Mesendoderm (in vitro differentiated cells): Measurements from ENCODE around the gene RHBDD2.
"Not testable (repeated sequence)": the region's sequence is repeated elsewhere in the genome, so short reads cannot be mapped to it uniquely, and the experiment has no call there.

Source experiments
- DNase-seq: peaks from one replicate; pipeline ENCODE4 v3.0.0; 2013
- H2AK5ac ChIP-seq: 2 replicates; pipeline ENCODE4 v1.6.1; 2013; ENCODE audit warnings: low read length, inconsistent platforms
- H2BK120ac ChIP-seq: 2 replicates; pipeline ENCODE4 v1.6.1; 2013; ENCODE audit warnings: low read depth, mild to moderate bottlenecking, low read length, moderate library complexity, mixed read lengths
- H2BK15ac ChIP-seq: replicated peaks from 2 replicates; pipeline ENCODE4 v1.6.1; 2013; ENCODE audit warnings: low read depth, mild to moderate bottlenecking, moderate library complexity
- H2BK5ac ChIP-seq: 2 replicates; pipeline ENCODE4 v1.6.1; 2013; ENCODE audit warnings: low read length, inconsistent platforms
- H3K18ac ChIP-seq: 2 replicates; pipeline ENCODE4 v1.6.1; 2013; ENCODE audit warnings: mild to moderate bottlenecking, low read length, mixed read lengths
- H3K23ac ChIP-seq: one replicate; pipeline ENCODE4 v1.6.1; 2013; ENCODE audit warnings: low read length
- H3K27ac ChIP-seq: 2 replicates; pipeline ENCODE4 v1.5.1; 2013; ENCODE audit warnings: low read depth, mild to moderate bottlenecking, inconsistent platforms, low read length, moderate library complexity
- H3K27me3 ChIP-seq: 2 replicates; pipeline ENCODE4 v1.6.1; 2013; ENCODE audit warnings: low read length, control low read depth, mild to moderate bottlenecking, inconsistent platforms; ENCODE audit not compliant: insufficient read depth, poor library complexity
- H3K36me3 ChIP-seq: 2 replicates; pipeline ENCODE4 v1.6.1; 2013; ENCODE audit warnings: low read length, inconsistent platforms; ENCODE audit not compliant: control insufficient read depth, insufficient read depth
- H3K4ac ChIP-seq: one replicate; pipeline ENCODE4 v1.6.1; 2013; ENCODE audit warnings: low read depth, mild to moderate bottlenecking, low read length, moderate library complexity
- H3K4me1 ChIP-seq: 2 replicates; pipeline ENCODE4 v1.6.1; 2013; ENCODE audit warnings: low read depth, low read length, inconsistent platforms; ENCODE audit not compliant: control insufficient read depth
- H3K4me2 ChIP-seq: 2 replicates; pipeline ENCODE4 v1.6.1; 2013; ENCODE audit warnings: low read length
- H3K4me3 ChIP-seq: 2 replicates; pipeline ENCODE4 v1.5.1; 2013; ENCODE audit warnings: mild to moderate bottlenecking, low read length
- H3K56ac ChIP-seq: one replicate; pipeline ENCODE4 v1.6.1; 2013; ENCODE audit warnings: low read length
- H3K79me1 ChIP-seq: 2 replicates; pipeline ENCODE4 v1.6.1; 2013; ENCODE audit warnings: low read length, inconsistent platforms
- H3K79me2 ChIP-seq: 2 replicates; pipeline ENCODE4 v1.6.1; 2013; ENCODE audit warnings: mild to moderate bottlenecking, low read length; ENCODE audit not compliant: control insufficient read depth, insufficient read depth
- H3K9ac ChIP-seq: 2 replicates; pipeline ENCODE4 v1.6.1; 2013; ENCODE audit warnings: low read length, inconsistent platforms
- H4K5ac ChIP-seq: one replicate; pipeline ENCODE4 v1.6.1; 2013; ENCODE audit warnings: low read length
- H4K8ac ChIP-seq: one replicate; pipeline ENCODE4 v1.6.1; 2013; ENCODE audit warnings: low read depth, mild to moderate bottlenecking, control low read depth, low read length, moderate library complexity
- WGBS: extraction: QIAGEN DNeasy Blood & Tissue Kit; methylation state at CpG from one replicate; pipeline ENCODE4 v1.1.7; 2013; ENCODE audit warnings: low lambda C conversion rate, missing lambda C conversion rate; ENCODE audit not compliant: insufficient coverage; ENCODE audit errors: extremely low coverage; 5-methylcytosine and 5-hydroxymethylcytosine counted together

The RHBDD2 gene

GRCh38 chr7:75906991-75907667 lies 28.3 kb downstream of the RHBDD2 start:
- no peak overlapping the region for H3K23ac ChIP-seq
- H3K56ac ChIP-seq, result no peak overlapping the region
- no peak overlapping the region for H3K27ac ChIP-seq
- no CpG with 5 or more reads among the region's 10 CpGs for WGBS
- H2BK5ac ChIP-seq, result no peak overlapping the region
- H3K27me3 ChIP-seq, result no peaks in the 10 kb centered on the region
- H2BK120ac ChIP-seq, result no peak overlapping the region
- H4K5ac ChIP-seq, result no peak overlapping the region
- no peak overlapping the region for H3K9ac ChIP-seq
- no peak overlapping the region for H2BK15ac ChIP-seq
- no peak overlapping the region for H3K4me2 ChIP-seq
- DNase-seq, result no peak
- H3K4ac ChIP-seq, result no peak overlapping the region
- H3K18ac ChIP-seq, result no peak overlapping the region
- no peaks in the 10 kb centered on the region for H3K4me1 ChIP-seq
- H2AK5ac ChIP-seq, result no peak overlapping the region
- no peak overlapping the region for H3K4me3 ChIP-seq
- H4K8ac ChIP-seq, result no peak overlapping the region
- H3K79me2 ChIP-seq, result no peaks in the 10 kb centered on the region
- H3K79me1 ChIP-seq, result no peaks in the 10 kb centered on the region
- H3K36me3 ChIP-seq, result no peaks in the 10 kb centered on the region

- not testable (repeated sequence) for H2BK120ac ChIP-seq, H4K8ac ChIP-seq, H3K23ac ChIP-seq, H3K79me2 ChIP-seq, H3K79me1 ChIP-seq, H3K4ac ChIP-seq, DNase-seq, H3K4me2 ChIP-seq, H3K56ac ChIP-seq, H3K9ac ChIP-seq, H3K36me3 ChIP-seq, H2BK5ac ChIP-seq, H3K4me1 ChIP-seq, H3K27ac ChIP-seq, H3K27me3 ChIP-seq, H2BK15ac ChIP-seq, H2AK5ac ChIP-seq, H3K18ac ChIP-seq, H4K5ac ChIP-seq, H3K4me3 ChIP-seq
- WGBS, result no CpG with 5 or more reads among the region's 9 CpGs
Measured at GRCh38 chr7:75907668-75908039, 28.8 kb downstream of the RHBDD2 start.

- H2BK15ac ChIP-seq, result no peak overlapping the region
- no peak overlapping the region for H4K5ac ChIP-seq
- no CpG with 5 or more reads among the region's 5 CpGs for WGBS
Measured at GRCh38 chr7:75909521-75910132, 30.8 kb downstream of the RHBDD2 start.

GRCh38 chr7:75911186-75911585 lies 32.4 kb downstream of the RHBDD2 start:
- no CpG with 5 or more reads among the region's 12 CpGs for WGBS
- H4K5ac ChIP-seq, H3K9ac ChIP-seq, H3K56ac ChIP-seq, H3K4ac ChIP-seq, H2BK120ac ChIP-seq, H4K8ac ChIP-seq, H3K4me1 ChIP-seq, H3K27me3 ChIP-seq, H3K4me3 ChIP-seq, H3K18ac ChIP-seq, H3K23ac ChIP-seq, DNase-seq, H3K79me2 ChIP-seq, H2AK5ac ChIP-seq, H3K27ac ChIP-seq, H3K36me3 ChIP-seq, H3K79me1 ChIP-seq, H2BK15ac ChIP-seq, H3K4me2 ChIP-seq, H2BK5ac ChIP-seq: not testable (repeated sequence)

More at GRCh38 chr7:75909521-75910132, 30.8 kb downstream of the RHBDD2 start:
- H3K27ac ChIP-seq, result no peak overlapping the region
- H3K23ac ChIP-seq, result no peak overlapping the region
- no peak overlapping the region for H4K8ac ChIP-seq
- DNase-seq, result no peak
- H2BK5ac ChIP-seq, result no peak overlapping the region
- no peak overlapping the region for H3K4ac ChIP-seq
- H2AK5ac ChIP-seq, result no peak overlapping the region
- H3K56ac ChIP-seq, result no peak overlapping the region
- H3K4me2 ChIP-seq, result no peak overlapping the region
- H3K4me3 ChIP-seq, result no peak overlapping the region
- no peaks in the 10 kb centered on the region for H3K36me3 ChIP-seq
- H3K4me1 ChIP-seq, result peaks cover 2% of the 10 kb centered on the region
- H3K18ac ChIP-seq, result no peak overlapping the region
- no peaks in the 10 kb centered on the region for H3K79me2 ChIP-seq
- H3K27me3 ChIP-seq, result no peaks in the 10 kb centered on the region
- no peak overlapping the region for H2BK120ac ChIP-seq
- H3K79me1 ChIP-seq, result no peaks in the 10 kb centered on the region
- no peak overlapping the region for H3K9ac ChIP-seq

GRCh38 chr7:75913437-75913836 lies 34.6 kb downstream of the RHBDD2 start:
- no peak overlapping the region for H4K5ac ChIP-seq
- peaks cover 8% of the 10 kb centered on the region for H3K4me1 ChIP-seq
- WGBS, result no CpG with 5 or more reads among the region's 6 CpGs
- H2BK120ac ChIP-seq, result no peak overlapping the region
- no peaks in the 10 kb centered on the region for H3K36me3 ChIP-seq
- no peak overlapping the region for H3K4me2 ChIP-seq
- H2AK5ac ChIP-seq, result no peak overlapping the region
- peaks cover 16% of the 10 kb centered on the region for H3K79me2 ChIP-seq
- H3K56ac ChIP-seq, result no peak overlapping the region
- no peak overlapping the region for H2BK5ac ChIP-seq
- no peak overlapping the region for H4K8ac ChIP-seq
- peaks cover 12% of the 10 kb centered on the region for H3K79me1 ChIP-seq
- no peak overlapping the region for H2BK15ac ChIP-seq
- no peak overlapping the region for H3K4ac ChIP-seq
- no peak overlapping the region for H3K27ac ChIP-seq
- no peak overlapping the region for H3K18ac ChIP-seq
- no peak overlapping the region for H3K23ac ChIP-seq
- DNase-seq, result no peak
- H3K9ac ChIP-seq, result no peak overlapping the region
- no peak overlapping the region for H3K4me3 ChIP-seq
- no peaks in the 10 kb centered on the region for H3K27me3 ChIP-seq
